ENCODE data around the gene TIMM21. TPM values are rescaled to one million over a fixed set of nuclear protein-coding genes. Genes with fewer than 3 reads are reported as not detected.

The TIMM21 gene
- total RNA-seq, 2 experiments from 2014 or later = 10.7 to 11.8 TPM

DNA sequence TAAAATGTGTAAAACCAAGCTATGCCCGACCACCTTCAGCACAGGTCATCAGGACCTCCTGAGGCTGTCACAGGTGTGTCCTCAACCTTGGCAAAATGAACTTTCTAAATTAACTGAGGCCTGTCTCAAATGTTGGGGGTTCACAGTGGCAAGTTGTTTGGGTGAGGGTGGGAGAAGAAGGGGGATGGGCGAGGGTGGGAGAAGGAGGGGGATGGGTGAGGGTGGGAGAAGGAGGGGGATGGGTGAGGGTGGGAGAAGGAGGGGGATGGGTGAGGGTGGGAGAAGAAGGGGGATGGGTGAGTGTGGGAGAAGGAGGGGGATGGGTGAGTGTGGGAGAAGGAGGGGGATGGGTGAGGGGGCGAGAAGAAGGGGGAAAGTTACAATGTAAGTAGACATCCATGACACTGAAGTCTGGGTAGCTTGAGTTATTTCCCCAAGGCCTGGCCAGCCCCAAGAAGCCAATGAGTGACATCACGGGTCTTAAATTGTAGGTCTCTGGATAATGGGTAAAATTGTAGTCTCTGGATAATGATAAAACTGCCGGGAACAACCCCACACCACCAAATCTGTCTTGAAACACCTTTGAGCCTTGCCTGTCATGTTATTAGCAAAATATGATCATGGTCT is 56.3 kb downstream of the TIMM21 start:
- Histone ChIP-seq H3K27ac (ENCODE audit: low read depth in 1 of 2, low read length in 2 of 2) (no peak overlapping the region), H3K4me3 (ENCODE audit: low read length) (no peak overlapping the region), H3K4me1 (ENCODE audit: insufficient read depth, low read length) (no peaks in the 10 kb centered on the region), H3K27me3 (ENCODE audit: control insufficient read depth in 1 of 2, insufficient read depth in 2 of 2, low read length in 2 of 2) (no peaks in the 10 kb centered on the region), H3K9me3 (ENCODE audit: control insufficient read depth in 1 of 2, insufficient read depth in 1 of 2, low read length in 2 of 2) (no peaks in the 10 kb centered on the region), H3K36me3 (ENCODE audit: insufficient read depth, low read length) (no peaks in the 10 kb centered on the region)
- H3K27ac Mint-ChIP-seq = no peak overlapping the region
- no peak for ATAC-seq (ENCODE audit: poor library complexity)
- H3K4me1 Mint-ChIP-seq (ENCODE audit: low read depth) = no peaks in the 10 kb centered on the region
- intact Hi-C loops (cut with DNase I, micrococcal nuclease) = no loop called here
- ChIA-PET POLR2A (no interaction called here), CTCF (no interaction called here)
- DNase-seq = peak in 3 of 14 experiments; percentile 14 to 53 (median 25)
- TF ChIP-seq, protein P1, sequence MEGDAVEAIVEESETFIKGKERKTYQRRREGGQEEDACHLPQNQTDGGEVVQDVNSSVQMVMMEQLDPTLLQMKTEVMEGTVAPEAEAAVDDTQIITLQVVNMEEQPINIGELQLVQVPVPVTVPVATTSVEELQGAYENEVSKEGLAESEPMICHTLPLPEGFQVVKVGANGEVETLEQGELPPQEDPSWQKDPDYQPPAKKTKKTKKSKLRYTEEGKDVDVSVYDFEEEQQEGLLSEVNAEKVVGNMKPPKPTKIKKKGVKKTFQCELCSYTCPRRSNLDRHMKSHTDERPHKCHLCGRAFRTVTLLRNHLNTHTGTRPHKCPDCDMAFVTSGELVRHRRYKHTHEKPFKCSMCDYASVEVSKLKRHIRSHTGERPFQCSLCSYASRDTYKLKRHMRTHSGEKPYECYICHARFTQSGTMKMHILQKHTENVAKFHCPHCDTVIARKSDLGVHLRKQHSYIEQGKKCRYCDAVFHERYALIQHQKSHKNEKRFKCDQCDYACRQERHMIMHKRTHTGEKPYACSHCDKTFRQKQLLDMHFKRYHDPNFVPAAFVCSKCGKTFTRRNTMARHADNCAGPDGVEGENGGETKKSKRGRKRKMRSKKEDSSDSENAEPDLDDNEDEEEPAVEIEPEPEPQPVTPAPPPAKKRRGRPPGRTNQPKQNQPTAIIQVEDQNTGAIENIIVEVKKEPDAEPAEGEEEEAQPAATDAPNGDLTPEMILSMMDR (IDR thresholded peaks at IDR 0.05) = no peak
- H3K9me3 Mint-ChIP-seq = no peaks in the 10 kb centered on the region
- H3K27me3 Mint-ChIP-seq = no peaks in the 10 kb centered on the region
- no peaks in the 10 kb centered on the region for H3K36me3 Mint-ChIP-seq (ENCODE audit: low read depth)
- H3K4me3 Mint-ChIP-seq = no peak overlapping the region

Other genes starting within 250 kb of the TIMM21 start
- 1 to 10 TPM in 1 of 2 experiments, under 1 TPM in 1; 0.58 to 1.0 TPM for gene FBXO15, start 689 bp upstream of the TIMM21 start, total RNA-seq
- gene CYB5A, start 143.4 kb downstream of the TIMM21 start, total RNA-seq = 1 to 10 TPM; 3.7 to 4.1 TPM
- not detected for gene C18orf63, start 167.3 kb downstream of the TIMM21 start, total RNA-seq